HG03521 (cell line): ENCODE results near the gene PCP4L1.

Experiments used
- ATAC-seq: cut with Tn5 transposase; IDR thresholded peaks from one replicate; pipeline ENCODE4 v1.9.1; 2021; ENCODE audit warnings: mild to moderate bottlenecking, moderate library complexity; ENCODE audit not compliant: unreplicated experiment

PCP4L1 gene

DNA sequence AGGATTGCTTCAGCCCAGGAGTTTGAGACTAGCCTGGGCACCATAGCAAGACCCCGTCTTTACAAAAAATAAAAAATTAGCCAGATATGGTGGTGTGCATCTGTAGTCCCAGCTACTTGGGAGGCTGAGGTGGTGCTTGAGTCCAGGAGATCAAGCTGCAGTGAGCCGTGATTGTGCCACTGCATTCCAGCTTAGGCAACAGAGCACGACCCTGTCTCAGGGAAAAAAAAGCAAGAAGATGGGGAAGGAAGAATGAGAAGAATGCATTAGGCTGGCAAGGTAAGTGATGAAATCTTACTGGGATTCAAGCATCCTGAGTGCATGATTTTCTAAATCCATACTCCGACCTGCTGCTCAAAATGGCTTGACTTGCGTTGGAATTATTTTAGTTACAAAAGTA is 6.8 kb downstream of the PCP4L1 start:
- no peak for ATAC-seq

GRCh38 chr1:161266202-161266601 is 7.7 kb downstream of the PCP4L1 start:
- no peak for ATAC-seq

DNA sequence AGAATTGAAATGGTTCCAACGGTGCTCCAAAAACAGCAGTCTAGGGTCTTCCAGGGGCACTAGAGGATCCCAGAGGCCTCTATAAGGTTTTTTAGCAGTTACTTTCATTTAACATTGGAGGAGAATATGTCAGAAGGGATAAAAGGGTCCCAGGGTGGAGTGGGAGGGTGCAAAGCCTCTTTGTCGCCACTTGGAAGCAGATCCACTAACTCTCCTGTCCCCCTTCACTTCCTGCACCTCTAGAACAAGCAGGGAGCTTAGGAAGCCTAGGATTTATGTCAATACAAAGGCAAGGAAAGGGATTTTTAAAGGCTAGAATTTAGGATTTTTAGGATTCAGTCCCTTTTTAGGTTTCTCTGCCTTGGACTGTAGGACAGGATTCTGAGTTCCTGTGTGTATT is 8.3 kb downstream of the PCP4L1 start:
- ATAC-seq, result no peak

DNA sequence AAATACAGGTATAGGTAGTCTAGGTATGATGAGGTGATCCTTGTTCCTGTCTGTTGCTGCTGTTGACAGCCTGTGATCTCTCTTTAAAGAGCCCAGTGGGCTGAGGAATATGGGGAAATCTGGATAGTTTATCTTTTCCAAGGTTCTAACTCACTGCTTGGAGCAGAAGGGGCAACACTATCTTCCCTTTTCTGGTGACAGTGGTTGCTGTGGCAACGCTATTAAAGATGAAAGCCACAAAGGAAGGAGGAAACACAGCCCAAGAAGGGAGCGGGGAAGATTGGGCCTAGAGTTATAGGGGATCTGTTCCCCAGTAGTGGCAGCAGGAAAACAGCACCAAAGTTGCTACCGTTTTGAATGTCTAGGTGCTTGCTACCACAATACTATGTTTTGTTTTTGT is 8.8 kb downstream of the PCP4L1 start:
- no peak for ATAC-seq

GRCh38 chr1:161273402-161273801 is 14.9 kb downstream of the PCP4L1 start:
- no peak for ATAC-seq

DNA sequence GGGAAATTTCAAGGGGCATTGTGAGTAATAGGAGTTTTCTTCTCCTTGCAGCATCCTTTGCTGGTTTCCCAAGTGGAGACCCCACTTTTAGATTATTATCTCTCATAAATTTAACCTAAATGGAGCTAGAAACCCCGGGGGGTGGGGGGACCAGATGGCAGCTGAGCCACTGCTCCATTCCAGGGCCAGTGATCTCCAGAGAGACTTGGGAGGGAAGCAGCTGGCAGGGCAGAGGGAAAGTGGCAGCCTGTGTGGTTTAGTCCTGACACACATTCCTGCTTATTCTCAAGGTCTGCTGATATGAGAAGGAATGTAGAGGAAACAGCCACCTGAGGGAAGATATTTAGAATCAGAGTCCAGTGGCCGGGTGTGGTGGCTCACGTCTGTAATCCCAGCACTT is 16.3 kb downstream of the PCP4L1 start:
- ATAC-seq, result no peak

- ATAC-seq, result no peak
Measured at GRCh38 chr1:161282991-161283390, 24.4 kb downstream of the PCP4L1 start.

DNA sequence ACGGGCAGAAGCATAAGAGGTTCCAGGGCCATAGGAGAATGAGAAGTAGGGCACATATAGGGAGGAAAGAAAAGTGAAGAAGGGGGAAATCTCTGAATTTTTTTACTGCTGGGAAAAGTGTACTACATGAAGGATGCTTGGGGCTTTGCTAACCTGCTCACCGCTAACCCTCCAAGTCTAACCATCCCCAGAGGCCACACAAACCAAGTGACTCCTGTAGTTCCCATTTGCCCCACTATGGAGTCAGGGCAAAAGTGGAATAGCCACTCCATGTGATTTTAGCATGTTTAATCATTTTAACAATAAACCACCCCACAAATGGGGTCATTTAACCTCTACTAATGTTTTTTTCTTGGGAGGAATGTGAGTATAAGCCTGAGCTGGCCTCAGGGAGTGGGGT is 26.6 kb downstream of the PCP4L1 start:
- no peak for ATAC-seq

DNA sequence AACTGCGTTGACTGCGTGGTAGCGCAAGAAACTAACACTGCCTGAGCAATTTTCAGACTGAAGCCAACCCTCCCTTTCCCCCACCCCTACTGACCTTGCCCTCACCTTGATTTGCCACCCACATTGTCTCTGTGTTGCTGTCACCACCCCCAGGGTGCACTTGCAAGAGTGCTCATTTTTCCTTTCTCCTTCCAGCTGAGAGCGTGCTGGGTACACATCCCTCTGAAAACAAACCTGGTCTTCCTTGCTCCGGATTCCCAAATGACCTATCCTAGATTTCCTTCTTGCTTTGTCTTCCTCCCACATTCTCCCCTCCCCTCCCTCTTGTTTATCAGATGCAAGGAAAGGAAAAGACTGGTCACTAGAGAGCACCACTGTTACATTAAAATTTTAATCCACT is 27.0 kb downstream of the PCP4L1 start:
- ATAC-seq, result no peak

GRCh38 chr1:161287482-161288054 is 29.0 kb downstream of the PCP4L1 start:
- ATAC-seq, result no peak

GRCh38 chr1:161290779-161291178 is 32.2 kb downstream of the PCP4L1 start:
- no peak for ATAC-seq

DNA sequence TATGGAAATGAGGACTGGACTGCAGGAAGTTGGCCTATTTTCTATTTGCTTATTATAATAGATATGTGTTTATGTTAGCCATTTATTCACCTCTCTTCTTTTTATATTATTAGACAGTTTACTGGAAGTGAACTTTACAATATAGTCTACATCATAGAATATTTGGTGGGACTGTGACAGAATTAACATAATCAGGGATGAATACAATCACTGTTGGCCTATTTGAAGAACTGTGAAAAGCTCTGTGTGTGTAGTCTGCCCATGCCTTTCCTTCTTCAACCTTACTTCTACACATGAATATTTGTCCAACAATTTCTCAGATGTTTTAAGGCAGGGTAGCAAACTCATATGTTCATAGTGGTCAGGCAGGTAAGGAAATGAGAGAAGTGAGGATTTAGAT is 38.9 kb downstream of the PCP4L1 start:
- ATAC-seq, result no peak

GRCh38 chr1:161298116-161298515 is 39.6 kb downstream of the PCP4L1 start:
- ATAC-seq, result no peak

- no peak for ATAC-seq
Measured at GRCh38 chr1:161299347-161299746, 40.8 kb downstream of the PCP4L1 start.

DNA sequence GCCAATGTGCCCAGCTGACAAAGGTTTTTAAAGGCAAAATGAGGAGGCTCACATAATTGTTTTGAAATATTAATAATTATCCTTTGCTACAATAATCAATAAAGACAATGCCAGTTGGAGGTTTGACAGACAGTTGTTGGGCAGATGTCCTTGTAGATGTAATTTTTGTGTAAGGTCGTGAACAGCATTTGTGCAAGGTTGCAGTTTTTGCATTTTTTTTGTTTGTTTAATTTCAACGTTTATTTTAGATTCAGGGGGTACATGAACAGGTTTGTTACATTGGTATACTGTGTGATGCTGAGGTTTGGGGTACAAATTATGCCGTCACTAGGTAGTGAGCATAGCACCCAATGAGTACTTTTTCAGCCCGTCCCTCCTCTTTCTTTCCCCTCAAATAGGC is 41.9 kb downstream of the PCP4L1 start:
- ATAC-seq, result no peak

GRCh38 chr1:161304927-161305866 is 46.7 kb downstream of the PCP4L1 start:
- no peak for ATAC-seq

DNA sequence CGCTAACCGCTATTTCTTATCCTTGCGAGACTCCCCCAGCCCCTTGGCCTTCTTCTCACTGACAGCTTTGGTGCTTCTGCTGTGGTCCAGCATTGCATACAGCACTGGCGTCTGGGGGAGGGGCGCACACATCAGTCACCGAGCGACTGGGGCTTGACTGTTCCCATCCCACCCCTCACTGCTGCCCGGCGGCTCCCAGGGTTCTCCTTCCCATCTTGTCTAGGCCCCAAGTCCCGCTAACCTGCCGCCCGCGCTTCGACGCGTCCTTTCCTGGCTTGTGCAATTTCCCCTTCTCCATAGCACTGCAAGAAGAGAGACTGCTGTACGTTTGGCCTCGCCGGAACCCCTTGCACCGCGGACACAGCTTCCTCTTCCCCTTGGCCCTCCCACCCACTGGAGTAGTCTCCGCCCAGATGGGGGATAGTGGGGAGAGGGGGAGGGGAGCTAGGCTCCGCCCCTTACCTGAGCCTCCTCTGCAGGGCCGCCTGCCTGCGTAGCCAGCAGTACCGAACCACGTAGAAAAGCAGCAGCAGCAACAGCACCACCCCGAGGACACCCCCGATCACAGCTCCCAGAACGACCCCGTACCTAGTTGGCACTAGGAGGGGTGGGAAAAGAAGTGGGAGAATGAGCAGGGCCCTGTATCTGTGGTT is 47.4 kb downstream of the PCP4L1 start:
- ATAC-seq, result peak; percentile 62

GRCh38 chr1:161307230-161307768 is 48.8 kb downstream of the PCP4L1 start:
- no peak for ATAC-seq

- ATAC-seq, result no peak
Measured at GRCh38 chr1:161307892-161308638, 49.5 kb downstream of the PCP4L1 start.

- no peak for ATAC-seq
Measured at GRCh38 chr1:161309868-161310267, 51.3 kb downstream of the PCP4L1 start, which contains the start of gene MPZ. TSS of gene MPZ (minus strand) at chr1:161309968. CDS start at chr1:161309905, 63 bp downstream.
